NT2/D1 (cell line): ENCODE measurements around the gene SCAMP1.
"Not testable (repeated sequence)": the region's sequence is repeated elsewhere in the genome, so short reads cannot be mapped to it uniquely, and the experiment has no call there.

Experiments used
- DNase-seq: peaks from one replicate; pipeline ENCODE4 v3.0.0-alpha.2; 2011; ENCODE audit warnings: low read depth, low spot score
- H3K27me3 ChIP-seq: 2 replicates; pipeline ENCODE4 v1.6.0; 2011; ENCODE audit warnings: mild to moderate bottlenecking; ENCODE audit not compliant: insufficient read length, insufficient read depth
- H3K36me3 ChIP-seq: 2 replicates; pipeline ENCODE4 v1.6.1; 2011; ENCODE audit warnings: mild to moderate bottlenecking, low read length, mixed read lengths; ENCODE audit not compliant: insufficient read depth, insufficient read length
- H3K4me1 ChIP-seq: 2 replicates; pipeline ENCODE4 v1.5.1; 2011; ENCODE audit not compliant: insufficient read depth, insufficient read length
- H3K4me3 ChIP-seq: 2 replicates; pipeline ENCODE4 v1.5.1; 2011; ENCODE audit warnings: low read depth; ENCODE audit not compliant: insufficient read length
- H3K9ac ChIP-seq: 2 replicates; pipeline ENCODE4 v1.6.0; 2011; ENCODE audit warnings: low read depth; ENCODE audit not compliant: insufficient read length
- H3K9me3 ChIP-seq: 2 replicates; pipeline ENCODE4 v1.5.1; 2011; ENCODE audit warnings: mild to moderate bottlenecking, low read length; ENCODE audit not compliant: insufficient read depth
- SUZ12 ChIP-seq: IDR thresholded peaks from 2 replicates; pipeline ENCODE4 v1.6.1; 2011; ENCODE audit not compliant: insufficient read length, insufficient read depth; ENCODE audit errors: extremely low read depth
- YY1 ChIP-seq: IDR thresholded peaks from 2 replicates; pipeline ENCODE4 v1.6.1; 2011; ENCODE audit not compliant: insufficient read length, insufficient read depth
- ZNF274 ChIP-seq: IDR thresholded peaks from 2 replicates; pipeline ENCODE4 v1.6.1; 2011; ENCODE audit warnings: mild to moderate bottlenecking, low read depth, low read length

Gene SCAMP1

DNA sequence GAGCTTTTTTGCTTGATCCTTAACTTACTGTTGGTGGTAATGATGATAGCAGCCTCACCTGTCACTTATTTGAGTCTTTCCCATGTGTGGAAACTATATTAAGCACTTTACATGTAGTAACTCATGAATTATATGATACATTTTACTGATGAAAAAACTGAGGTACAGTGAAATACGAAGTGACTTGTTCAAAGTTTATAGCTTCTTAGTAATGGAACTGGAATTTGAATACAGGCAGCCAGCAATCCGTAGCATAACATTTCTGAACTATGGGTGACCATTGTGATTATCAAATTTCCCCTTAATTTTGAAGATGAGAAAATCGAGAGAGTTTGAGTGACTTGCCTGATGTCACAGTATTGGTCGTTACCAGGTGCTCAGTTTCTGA, 17.3 kb downstream of the SCAMP1 start:
- no peaks in the 10 kb centered on the region for H3K36me3 ChIP-seq
- H3K27me3 ChIP-seq: no peaks in the 10 kb centered on the region
- no peak overlapping the region for H3K4me3 ChIP-seq
- no peaks in the 10 kb centered on the region for H3K9me3 ChIP-seq
- H3K4me1 ChIP-seq: no peaks in the 10 kb centered on the region
- TF ChIP-seq YY1 (no peak), SUZ12 (no peak), ZNF274 (no peak)
- no peak for DNase-seq
- no peak overlapping the region for H3K9ac ChIP-seq

DNA sequence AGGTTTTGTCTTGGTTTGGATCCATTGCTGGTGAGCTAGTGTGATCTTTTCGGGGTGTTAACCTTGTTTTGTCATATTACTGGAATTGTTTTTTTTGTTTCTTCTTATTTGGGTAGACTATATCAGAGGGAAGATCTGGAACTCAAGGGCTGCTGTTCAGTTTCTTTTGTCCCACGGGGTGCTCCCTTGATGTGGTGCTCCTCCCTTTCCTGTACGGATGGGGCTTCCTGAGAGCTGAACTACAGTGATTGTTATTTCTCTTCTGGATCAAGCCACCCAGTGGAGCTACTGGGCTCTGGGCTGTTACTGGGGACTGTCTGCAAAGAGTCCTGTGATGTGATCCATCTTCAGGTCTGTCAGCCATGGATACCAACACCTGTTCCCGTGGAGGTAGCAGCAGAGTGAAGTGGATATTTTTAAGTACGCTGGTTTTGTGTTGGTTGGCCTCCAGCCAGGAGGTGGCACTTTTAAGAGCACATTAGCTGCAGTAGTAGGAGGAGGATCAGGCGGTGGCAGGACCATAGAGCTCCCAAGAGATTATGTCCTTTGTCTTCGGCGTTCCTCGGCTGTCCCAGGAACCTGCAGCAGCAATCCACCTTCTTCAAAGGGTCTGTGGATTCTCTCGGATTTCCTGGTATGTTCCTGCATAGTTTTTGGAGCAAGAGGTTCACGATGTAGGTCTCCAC, 27.2 kb downstream of the SCAMP1 start:
- H3K36me3 ChIP-seq: peaks cover 4% of the 10 kb centered on the region
- H3K4me1 ChIP-seq: no peaks in the 10 kb centered on the region
- H3K27me3 ChIP-seq: no peaks in the 10 kb centered on the region
- H3K9me3 ChIP-seq: peaks cover 19% of the 10 kb centered on the region; the same call in 1 of the 2 replicates
- TF ChIP-seq SUZ12: no peak
- DNase-seq: no peak
- H3K9ac ChIP-seq: no peak overlapping the region
- no peak overlapping the region for H3K4me3 ChIP-seq

DNA sequence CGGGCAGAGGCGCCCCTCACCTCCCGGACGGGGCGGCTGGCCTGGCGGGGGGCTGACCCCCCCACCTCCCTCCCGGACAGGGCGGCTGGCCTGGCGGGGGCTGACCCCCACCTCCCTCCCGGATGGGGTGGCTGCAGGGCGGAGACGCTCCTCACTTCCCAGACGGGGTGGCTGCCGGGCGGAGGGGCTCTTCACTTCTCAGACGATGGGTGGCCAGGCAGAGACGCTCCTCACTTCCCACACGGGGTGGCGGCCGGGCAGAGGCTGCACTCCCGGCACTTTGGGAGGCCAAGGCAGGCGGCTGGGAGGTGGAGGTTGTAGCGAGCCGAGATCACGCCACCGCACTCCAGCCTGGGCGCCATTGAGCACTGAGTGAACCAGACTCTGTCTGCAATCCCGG, 30.9 kb downstream of the SCAMP1 start:
- H3K9ac ChIP-seq, H3K36me3 ChIP-seq, DNase-seq, H3K27me3 ChIP-seq, H3K4me3 ChIP-seq, H3K4me1 ChIP-seq: not testable (repeated sequence)
- H3K9me3 ChIP-seq: peaks cover 19% of the 10 kb centered on the region; the same call in 1 of the 2 replicates

DNA sequence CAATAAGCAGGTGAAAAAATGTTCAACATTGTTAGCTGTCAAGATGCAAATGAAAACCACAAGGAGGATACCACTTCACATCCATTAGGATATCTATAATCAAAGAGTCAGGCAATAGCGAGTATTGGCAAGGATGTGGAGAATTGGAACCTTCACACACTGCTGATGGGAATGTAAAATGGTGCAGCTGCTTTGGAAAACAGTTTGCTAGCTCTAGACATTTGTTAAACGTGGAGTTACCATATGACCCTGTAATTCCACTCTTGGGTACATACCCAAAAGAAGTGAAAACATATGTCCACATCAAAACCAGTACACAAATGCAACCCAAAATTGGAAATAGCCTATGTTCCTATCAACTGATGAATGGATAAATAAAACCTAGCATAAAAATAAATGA, 37.4 kb downstream of the SCAMP1 start:
- Histone ChIP-seq H3K4me1 (no peaks in the 10 kb centered on the region), H3K9me3 (no peaks in the 10 kb centered on the region), H3K36me3 (peaks cover 2% of the 10 kb centered on the region), H3K27me3 (no peaks in the 10 kb centered on the region), H3K9ac (no peak overlapping the region), H3K4me3 (no peak overlapping the region)
- DNase-seq: no peak
- no peak for TF ChIP-seq ZNF274

DNA sequence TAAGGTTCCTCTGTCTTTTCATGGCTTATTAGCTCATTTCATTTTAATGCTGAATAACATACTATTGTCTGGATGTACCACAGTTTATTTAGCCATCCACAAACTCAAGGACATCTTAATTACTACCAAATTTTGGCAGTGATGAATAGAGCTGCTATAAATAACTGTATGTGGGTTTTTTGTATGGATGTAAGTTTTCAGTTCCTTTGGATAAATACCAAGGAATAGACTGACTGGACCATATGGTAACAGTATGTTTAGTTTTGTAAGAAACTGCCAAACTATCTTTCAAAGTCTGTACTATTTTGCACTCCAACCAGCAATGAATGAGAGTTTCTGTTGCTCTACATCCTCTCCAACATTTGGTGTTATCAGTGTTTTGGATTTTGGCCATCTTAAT, 38.7 kb downstream of the SCAMP1 start:
- Histone ChIP-seq H3K36me3 (peaks cover 2% of the 10 kb centered on the region), H3K27me3 (no peaks in the 10 kb centered on the region), H3K4me3 (no peak overlapping the region), H3K4me1 (no peaks in the 10 kb centered on the region), H3K9ac (no peak overlapping the region), H3K9me3 (no peaks in the 10 kb centered on the region)
- no peak for DNase-seq
- no peak for TF ChIP-seq SUZ12
- no peak for TF ChIP-seq YY1
- TF ChIP-seq ZNF274: no peak

DNA sequence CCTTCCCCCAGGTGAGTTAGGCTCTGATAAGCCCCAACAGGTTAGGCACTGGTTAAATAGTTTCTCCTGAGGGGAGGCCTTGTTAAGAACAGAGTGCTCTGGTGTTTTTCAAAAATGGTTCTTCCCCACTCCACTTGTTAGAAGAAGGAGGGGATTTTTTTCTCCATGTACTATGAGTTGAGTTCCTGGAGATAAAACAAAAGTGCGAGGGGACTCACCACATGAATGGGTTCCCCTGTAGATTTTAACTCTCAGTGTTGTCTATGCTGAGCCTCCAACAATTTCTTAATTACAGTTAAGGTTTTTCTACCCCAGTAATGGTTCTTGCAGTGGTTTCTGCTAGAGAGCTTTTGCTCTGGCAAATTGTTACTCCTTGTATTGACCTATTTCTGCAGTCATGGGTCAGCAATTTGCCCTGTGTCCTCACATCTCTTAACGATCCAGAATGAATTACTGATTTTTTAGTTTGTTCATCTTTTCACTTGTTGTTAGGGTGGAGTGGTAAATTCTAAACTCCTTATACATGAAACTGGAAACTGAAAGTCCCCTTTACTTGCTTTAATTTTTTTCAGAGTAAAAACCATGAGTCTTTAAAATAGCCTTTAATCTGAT, 44.4 kb downstream of the SCAMP1 start:
- Histone ChIP-seq H3K4me1 (no peaks in the 10 kb centered on the region), H3K27me3 (no peaks in the 10 kb centered on the region), H3K9ac (no peak overlapping the region), H3K36me3 (no peaks in the 10 kb centered on the region), H3K4me3 (no peak overlapping the region), H3K9me3 (no peaks in the 10 kb centered on the region; the same call in 1 of the 2 replicates)
- no peak for DNase-seq
- no peak for TF ChIP-seq SUZ12
- no peak for TF ChIP-seq YY1
- no peak for TF ChIP-seq ZNF274

DNA sequence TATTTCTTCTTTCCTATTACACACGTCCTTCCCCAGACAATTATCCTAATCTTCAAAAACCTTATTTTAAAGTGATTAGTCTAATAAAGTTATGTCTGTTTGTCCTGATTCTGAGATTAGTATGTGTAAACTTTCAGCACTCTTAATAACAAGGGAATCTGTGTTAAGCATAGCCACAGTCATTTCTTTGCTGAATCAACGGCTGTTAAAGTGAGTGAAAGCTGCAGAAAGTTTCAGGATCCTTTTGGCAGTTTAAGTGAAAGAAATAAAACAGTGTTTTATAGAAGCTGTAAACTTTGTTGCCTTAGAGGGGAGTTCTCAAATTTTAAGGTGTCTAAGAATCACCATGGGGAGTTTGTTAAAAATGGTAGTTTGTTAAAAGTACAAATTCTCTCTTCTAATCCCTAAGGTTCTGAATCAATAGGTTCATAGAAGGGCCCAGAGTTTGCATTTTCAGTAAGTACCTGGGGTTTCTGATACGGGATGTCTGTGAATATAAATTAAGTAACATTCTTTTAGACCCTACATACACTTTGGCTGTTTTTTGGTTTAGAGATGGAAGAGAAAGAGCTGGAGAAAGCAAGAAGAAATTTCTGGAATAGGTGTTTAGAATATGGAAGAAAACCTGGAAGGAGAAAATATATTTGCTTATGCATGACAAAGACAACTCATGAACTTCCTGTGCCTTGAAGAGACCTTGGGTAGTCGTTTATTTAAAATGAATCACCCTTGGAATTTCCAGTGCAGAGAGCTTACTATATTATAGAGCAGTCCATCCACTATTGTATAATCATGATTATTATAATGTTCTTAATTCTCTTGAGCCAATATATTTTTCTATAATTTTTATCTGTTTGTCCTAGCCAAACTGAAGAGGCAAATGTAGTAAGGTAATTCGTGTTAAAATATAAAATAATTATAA, 45.7 kb downstream of the SCAMP1 start:
- Histone ChIP-seq H3K4me1 (no peaks in the 10 kb centered on the region), H3K4me3 (no peak overlapping the region), H3K27me3 (no peaks in the 10 kb centered on the region), H3K9ac (no peak overlapping the region), H3K36me3 (no peaks in the 10 kb centered on the region), H3K9me3 (no peaks in the 10 kb centered on the region; the same call in 1 of the 2 replicates)
- no peak for DNase-seq
- TF ChIP-seq ZNF274 (no peak), SUZ12 (no peak), YY1 (no peak)
